NCI-H524 treated with DMSO at 0.1 percent for 48 hours (cell line): ENCODE results near the gene TRIM8.
"Not testable (repeated sequence)": the region's sequence is repeated elsewhere in the genome, so short reads cannot be mapped to it uniquely, and the experiment has no call there.

ENCODE experiments used
- DNase-seq: peaks from one replicate; lab custom pipeline; 2025; lab: John Stamatoyannopoulos, UW

The TRIM8 gene

DNA sequence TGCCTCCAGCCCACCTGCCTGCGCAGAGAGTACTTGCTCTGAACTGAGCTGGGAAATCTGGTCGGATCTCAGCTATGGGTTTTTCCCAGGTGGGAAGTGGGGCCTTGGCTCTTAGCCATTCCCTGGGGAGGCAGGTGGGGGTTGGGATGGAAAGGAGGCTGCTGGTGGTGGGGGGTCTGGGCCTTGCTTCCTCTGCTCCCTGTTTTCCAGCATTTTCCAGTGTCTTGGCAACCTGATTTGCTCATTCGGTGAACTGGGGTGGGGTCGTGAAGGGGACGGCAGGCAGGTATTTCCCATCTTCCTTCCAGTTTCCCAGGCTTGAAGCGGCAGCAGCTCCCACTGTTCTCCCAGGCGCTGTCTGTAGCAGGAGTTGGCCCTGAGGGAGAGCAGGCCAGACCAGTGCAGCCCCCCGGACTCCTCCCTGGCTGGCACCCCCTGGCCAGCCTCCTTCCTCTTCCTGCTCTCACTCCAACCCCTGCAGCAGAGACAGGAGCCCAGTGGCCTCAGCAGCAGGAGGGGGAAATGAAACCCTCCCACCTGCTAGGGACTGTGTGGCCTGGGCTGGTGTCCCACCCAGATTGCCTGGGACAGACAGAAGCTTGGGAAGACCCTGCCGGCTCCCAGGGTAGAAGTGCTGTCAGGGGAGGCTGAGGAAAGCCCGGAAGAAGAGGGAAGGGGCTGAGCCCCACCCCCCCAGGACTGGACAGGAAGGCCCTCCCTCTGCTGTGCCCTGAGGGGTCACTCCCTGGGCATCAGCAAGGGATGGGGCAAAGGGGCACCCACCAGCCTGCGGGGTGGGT lies 6.6 kb downstream of the TRIM8 start:
- DNase-seq: no peak

DNA sequence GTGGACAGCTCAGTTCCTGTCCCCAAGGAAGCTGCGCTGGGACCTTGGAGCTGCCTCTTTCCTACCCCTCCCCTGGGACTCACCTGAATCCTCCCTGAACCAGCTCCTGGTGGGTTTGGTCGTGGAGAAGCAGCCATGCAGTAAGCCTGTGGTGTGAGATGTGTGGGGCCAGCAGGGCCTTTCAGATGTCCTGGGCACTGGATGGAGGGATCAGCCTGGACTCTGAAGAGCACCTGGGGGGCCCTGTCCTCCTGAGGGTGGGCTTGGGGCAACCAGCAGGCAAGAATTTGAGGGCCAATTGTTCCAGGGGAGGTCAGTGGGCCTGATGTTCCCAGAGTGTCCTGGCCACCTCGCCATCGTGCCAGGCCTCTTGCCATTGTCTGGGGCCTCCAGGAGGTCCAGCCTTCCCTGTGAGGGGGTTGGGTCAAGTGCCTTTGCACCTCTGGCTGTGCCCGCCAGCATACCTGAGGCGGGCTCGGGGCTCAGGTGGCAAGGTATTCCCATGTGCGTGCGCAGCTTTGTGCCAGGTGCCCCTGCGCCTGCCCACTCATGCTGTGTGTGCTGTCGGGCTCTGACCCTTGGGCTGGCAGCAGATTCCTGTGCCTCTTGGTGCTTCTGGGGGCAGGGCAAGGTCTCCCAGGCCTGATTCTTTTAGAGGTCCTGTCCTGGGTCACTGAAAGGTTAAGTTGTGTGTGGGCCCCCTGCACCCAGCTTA lies 7.3 kb downstream of the TRIM8 start:
- DNase-seq: no peak

- DNase-seq: no peak
Observed at GRCh38 chr10:102652170-102652916, 8.1 kb downstream of the TRIM8 start.

DNA sequence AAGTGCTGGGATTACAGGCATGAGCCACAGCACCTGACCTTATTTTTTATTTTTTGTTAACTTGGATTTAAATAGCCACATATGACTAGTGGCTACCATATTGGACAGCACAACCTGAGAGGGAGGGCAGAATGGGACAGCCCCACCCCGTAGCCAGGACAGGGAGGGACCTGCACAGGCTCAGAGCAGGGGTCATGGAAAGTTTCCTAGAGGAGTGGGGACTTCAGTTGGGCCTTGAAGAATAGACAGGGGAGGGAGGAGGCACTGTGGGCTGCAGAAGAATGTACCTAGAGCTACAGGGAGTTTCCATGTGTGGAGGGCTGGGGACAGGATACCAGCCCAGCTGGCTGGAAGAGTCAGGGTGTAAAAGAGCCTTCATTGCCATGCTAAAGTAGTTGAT lies 8.8 kb downstream of the TRIM8 start:
- no peak for DNase-seq

DNA sequence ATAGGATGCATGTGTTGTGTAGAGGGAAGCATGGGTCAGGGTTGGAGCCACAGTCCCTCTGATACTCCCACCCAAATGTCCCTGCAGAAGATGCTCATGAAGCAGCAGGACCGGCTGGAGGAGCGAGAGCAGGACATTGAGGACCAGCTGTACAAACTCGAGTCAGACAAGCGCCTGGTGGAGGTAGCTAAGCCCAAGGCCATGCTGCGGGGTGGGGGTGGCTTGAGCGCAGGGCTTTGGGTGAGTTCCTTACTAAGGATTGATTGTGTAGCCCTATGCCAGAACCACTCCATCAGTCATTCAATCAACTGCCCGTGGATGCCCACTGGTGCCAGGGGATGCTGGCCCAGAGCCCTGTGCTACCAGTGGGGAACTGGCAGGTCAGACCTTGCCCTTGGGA lies 10.3 kb downstream of the TRIM8 start:
- DNase-seq: no peak

DNA sequence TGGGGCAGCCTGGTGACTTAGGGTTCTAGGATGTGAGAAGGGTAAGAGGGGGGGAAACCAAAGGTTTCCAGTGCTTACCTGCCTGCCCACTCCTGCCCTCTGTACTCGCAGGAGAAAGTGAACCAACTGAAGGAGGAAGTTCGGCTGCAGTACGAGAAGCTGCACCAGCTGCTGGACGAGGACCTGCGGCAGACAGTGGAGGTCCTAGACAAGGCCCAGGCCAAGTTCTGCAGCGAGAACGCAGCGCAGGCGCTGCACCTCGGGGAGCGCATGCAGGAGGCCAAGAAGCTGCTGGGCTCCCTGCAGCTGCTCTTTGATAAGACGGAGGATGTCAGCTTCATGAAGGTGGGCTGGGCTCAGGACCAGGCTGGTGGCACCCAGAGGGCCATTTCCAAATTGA lies 10.7 kb downstream of the TRIM8 start:
- no peak for DNase-seq

DNA sequence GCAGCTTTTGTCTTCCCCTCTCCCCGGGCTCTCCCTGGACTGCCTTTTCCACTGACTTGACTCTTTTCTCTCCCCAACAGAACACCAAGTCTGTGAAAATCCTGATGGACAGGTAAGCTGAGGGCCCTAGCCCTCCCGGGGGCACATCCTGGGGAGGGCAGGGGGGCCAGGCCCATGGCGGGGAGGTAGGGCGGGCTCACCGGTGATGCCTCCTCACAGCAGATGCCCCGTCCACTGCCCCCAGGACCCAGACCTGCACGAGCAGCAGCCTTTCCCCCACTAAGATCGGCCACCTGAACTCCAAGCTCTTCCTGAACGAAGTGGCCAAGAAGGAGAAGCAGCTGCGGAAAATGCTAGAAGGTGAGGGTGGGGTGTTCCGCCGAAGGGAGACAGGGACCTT lies 11.7 kb downstream of the TRIM8 start:
- DNase-seq: no peak

DNA sequence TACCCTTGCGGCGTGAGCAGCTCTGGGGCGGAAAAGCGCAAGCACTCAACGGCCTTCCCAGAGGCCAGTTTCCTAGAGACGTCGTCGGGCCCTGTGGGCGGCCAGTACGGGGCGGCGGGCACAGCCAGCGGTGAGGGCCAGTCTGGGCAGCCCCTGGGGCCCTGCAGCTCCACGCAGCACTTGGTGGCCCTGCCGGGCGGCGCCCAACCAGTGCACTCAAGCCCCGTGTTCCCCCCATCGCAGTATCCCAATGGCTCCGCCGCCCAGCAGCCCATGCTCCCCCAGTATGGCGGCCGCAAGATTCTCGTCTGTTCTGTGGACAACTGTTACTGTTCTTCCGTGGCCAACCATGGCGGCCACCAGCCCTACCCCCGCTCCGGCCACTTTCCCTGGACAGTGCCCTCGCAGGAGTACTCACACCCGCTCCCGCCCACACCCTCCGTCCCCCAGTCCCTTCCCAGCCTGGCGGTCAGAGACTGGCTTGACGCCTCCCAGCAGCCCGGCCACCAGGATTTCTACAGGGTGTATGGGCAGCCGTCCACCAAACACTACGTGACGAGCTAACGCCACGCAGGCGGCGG lies 12.6 kb downstream of the TRIM8 start:
- DNase-seq: no peak

DNA sequence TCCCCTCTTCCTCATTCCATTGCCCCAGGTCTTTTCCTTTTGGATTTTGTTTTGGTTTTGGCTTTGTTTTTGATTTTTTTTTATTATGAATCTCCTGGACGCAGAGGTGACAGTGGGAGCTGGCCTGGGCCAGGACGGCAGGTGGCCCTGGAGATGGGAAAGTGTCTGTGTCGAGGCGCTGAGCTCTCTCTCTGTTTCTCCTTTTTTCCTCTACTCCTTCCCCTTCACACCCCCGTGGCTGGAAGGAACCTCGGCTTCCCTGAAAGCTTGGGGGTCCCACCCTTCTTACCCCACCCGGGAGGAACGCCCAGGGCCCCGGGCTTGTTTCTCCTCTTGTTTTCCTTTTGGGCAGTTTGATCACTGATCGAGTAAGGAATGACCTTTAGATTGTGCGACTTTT lies 13.2 kb downstream of the TRIM8 start:
- no peak for DNase-seq

- no peak for DNase-seq
Observed at GRCh38 chr10:102657984-102658724, 13.9 kb downstream of the TRIM8 start.

GRCh38 chr10:102658802-102659201 lies 14.5 kb downstream of the TRIM8 start:
- no peak for DNase-seq

DNA sequence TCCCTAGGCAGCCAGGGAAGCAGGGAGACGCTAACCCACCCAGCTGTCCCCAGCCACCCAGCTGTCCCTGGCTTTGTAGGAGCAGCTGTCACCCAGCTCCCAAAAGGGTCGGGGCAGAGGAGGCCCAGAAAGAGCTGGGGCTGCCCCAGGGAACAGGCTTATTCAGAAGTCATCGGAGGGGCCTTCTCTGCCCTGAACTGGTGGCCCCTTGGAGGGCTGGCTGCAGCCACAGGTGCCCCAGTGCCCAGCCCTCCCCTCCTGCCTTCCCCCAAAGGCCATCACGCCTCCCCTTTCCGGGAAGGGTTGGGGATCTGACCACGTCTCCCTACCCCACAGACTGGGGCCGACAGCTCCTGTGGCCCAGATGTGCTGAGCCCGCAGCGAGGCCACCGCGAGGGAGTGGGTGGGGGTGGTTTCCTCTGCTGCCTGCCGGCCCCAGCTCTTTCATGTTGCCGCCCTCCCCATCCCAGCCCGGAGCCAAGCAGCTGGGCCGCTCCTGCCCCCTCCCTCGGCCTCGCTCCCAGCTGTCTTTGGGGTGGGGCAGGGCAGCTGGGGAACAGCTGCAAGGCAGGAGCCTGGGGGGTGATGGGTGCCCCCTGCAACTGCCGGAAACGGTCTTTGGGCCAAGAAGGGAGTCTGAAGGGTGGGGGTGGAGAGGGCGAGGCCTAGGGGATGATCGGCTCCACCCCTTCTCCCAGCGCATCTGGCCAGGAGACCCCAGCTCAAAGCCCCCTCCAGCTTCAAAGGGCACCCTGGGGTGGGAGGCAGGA lies 16.8 kb downstream of the TRIM8 start:
- DNase-seq: peak; percentile 12

GRCh38 chr10:102661658-102662028 lies 17.4 kb downstream of the TRIM8 start:
- DNase-seq: no peak

DNA sequence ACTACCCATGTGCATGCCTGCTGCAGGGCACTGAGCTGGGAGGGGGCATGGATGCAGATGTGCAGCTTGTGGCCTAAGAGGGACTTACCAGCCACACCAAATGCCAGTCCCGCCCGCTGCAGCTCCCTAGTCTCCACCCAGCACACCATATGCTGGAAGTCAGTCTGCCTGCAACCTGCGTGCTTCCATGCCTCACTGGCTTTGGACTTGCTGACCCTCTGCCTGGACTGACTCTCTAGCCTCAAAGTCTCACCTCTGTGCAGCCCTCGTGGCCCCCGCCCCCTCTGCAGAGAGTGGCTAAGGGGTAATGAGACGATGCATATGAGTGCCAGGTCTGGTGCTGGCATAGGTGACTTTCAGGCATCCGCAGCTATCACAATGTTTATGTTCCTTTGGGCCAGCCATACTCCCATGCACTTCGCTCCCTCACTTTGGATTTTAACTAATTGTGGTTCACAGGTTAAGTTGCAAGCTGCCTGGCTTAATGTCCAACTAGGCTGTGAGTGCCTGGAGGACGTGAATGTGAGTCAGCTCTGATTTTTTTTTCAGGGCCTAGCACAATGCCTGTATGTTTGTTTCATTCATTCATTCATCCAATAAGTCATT lies 21.7 kb downstream of the TRIM8 start:
- DNase-seq: no peak

DNA sequence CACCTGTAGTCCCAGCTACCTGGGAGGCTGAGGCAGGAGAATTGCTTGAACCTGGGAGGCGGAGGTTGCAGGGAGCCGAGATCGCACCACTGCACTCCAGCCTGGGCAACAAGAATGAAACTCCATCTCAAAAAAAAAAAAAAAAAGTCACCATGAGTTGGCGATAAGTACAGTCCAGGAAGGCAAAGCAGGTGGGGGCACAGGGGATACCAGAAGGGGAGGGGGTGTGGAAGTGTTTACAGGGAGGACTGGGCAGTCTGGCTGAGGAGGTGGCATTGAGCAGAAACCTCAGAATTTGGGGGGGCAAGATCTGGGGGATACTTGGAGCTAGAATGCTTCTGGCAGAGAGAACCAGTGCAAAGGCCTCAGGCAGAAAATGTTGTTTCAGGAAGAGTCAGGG lies 23.1 kb downstream of the TRIM8 start:
- not testable (repeated sequence) for DNase-seq

DNA sequence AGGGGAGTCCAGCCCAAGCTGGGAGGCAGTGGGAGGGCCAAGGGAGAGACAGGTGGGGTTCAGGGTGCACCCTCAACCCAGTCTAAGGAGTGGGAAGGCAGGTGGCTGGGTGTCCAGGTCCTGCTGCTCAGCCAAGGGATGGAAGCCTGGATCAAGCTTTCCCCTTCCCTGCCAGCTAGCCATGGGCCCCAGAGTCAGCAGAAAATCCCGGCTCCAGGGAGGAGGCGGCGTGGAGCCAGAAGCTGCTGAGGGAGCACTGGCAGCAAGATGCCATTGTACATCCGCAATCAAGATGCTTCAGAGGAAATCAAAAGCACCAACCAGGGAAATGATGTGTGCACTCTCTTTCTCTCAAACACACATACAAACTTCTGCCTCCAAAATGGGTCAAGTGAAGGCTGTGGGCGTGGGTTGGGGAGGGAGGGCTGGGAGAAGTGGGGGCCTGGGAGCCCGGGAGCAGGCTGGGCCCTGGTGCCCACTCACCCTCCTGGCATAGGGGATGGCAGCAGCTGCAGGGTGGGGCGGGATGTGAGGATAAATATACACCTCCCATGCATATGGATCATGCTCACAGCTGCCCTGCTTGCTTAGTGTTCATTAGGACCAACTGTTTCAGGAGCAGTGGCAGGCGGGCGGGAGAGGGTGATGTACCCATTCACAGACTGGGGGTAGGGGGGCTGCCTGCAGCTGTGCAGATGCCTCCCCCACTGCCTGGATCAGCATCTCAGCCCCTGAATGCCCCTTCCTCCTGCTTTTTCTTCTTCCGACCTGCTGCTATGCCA lies 24.2 kb downstream of the TRIM8 start:
- no peak for DNase-seq

GRCh38 chr10:102669206-102670064 lies 25.2 kb downstream of the TRIM8 start:
- no peak for DNase-seq

- no peak for DNase-seq
Observed at GRCh38 chr10:102670065-102670670, 25.9 kb downstream of the TRIM8 start.
